LNCaP clone FGC (cell line): Measurements from ENCODE around the gene HNRNPR.

Experiments
- DNase-seq: peaks from one replicate; pipeline ENCODE4 v3.0.0-alpha.2; 2011; ENCODE audit warnings: low read depth
- H3K4me3 ChIP-seq: 2 replicates; pipeline ENCODE4 v1.5.1; 2011; ENCODE audit warnings: mild to moderate bottlenecking, low read depth, low read length, control low read depth
- TF ChIP-seq, protein P1 (sequence below): IDR thresholded peaks from 2 replicates; pipeline ENCODE4 v1.5.1; 2012; ENCODE audit warnings: mild to moderate bottlenecking; ENCODE audit not compliant: control insufficient read depth, insufficient read depth; ENCODE audit errors: extremely low read depth

The HNRNPR gene

DNA sequence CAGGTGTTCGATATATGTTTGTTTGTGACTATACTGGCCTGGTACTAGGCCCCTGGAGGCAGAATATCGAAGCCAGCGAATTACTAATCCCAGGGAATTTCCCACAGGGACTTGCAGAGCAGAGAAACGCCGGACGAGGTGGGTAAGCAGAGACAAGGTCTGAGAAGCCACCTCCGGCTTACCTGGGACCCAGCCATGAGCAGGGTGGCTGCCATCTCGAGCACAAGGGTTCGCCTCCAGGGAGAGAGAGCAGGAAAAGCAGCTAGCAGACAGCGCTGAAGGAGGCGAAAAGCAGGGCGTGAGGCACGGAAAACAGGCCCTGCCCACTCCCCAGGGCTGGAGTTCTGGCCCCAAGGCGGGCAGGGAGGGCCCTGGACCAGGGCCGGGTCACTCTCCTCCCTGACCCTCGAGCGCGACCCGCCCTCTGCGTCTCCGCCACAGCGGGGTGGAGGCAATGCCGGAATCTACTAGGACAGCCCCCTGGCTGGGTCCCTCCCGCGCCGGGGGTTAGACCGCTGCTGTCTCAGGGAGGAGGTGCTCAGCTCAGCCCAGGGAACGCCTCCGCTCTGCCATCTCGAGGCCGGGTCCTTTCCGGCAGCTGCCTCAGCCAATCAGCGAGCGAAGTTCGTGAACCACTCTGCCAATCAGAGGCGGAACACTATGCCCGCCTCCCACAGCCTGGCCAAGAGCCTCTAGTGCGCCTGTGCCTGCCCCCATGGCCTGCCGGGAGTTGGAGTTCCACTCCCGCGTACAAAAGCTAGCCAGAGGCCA, 23.9 kb upstream of the HNRNPR start:
- peak overlapping the region; percentile 73 for H3K4me3 ChIP-seq
- TF ChIP-seq, protein P1, sequence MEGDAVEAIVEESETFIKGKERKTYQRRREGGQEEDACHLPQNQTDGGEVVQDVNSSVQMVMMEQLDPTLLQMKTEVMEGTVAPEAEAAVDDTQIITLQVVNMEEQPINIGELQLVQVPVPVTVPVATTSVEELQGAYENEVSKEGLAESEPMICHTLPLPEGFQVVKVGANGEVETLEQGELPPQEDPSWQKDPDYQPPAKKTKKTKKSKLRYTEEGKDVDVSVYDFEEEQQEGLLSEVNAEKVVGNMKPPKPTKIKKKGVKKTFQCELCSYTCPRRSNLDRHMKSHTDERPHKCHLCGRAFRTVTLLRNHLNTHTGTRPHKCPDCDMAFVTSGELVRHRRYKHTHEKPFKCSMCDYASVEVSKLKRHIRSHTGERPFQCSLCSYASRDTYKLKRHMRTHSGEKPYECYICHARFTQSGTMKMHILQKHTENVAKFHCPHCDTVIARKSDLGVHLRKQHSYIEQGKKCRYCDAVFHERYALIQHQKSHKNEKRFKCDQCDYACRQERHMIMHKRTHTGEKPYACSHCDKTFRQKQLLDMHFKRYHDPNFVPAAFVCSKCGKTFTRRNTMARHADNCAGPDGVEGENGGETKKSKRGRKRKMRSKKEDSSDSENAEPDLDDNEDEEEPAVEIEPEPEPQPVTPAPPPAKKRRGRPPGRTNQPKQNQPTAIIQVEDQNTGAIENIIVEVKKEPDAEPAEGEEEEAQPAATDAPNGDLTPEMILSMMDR = no peak
- peak; percentile 92 for DNase-seq

DNA sequence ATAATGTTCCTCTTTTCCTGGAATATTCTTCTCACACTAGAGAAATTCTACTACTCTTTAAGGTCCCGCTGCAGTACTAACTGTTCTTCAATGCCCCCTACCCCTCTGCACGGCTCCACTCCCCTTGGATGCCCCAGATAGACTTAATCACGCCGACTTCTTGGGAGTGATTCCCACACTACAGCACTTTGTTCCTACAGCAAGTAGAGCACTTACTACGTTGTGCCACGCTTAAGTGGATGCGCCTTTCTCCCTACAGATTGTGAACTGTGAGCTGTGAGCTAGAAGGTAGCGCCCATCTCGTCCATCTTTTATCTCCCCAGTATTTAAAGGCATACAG, 23.3 kb upstream of the HNRNPR start:
- TF ChIP-seq, protein P1 = no peak
- peak overlapping the region; percentile 73 for H3K4me3 ChIP-seq
- no peak for DNase-seq

DNA sequence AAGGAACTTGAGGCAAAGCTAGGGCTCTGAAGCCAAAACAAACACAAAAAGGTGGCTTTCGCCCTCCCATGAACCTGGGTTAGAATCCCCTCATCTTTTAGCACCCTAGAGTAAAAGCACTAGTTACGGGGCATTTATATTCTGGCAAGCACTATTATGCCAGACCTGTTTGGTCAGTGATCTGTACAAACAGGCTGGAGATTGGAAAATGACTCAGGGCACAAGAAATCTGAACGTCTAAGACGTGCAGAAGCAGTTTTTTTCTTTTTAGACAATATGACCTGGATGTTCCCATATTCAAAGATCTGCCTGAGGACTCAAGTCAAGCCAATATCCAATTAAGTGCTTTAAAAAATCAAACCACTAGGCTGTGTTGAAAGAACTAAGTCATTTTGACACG, 22.5 kb upstream of the HNRNPR start:
- no peak for DNase-seq
- TF ChIP-seq, protein P1 = no peak
- peak overlapping the region; percentile 73 for H3K4me3 ChIP-seq

DNA sequence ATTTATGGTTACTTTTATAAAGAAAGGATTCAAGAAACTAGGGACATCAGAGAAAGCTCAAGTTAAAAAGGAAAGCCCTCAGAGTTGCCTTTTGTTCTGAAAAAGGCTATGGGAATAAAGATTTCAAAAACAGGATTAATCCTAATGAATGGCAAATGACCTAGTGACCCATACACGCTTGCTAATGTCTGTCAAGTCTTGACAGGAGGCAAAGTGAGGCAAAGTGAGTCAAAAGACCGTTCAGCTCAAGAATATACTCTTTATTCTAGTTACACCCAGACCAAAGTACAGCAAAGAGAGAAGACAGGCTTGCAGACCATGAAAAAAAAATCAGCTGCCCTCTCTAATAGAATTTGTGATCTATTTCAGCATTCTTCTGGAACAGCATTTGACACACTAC, 22.1 kb upstream of the HNRNPR start:
- peak overlapping the region; percentile 73 for H3K4me3 ChIP-seq
- DNase-seq = no peak
- TF ChIP-seq, protein P1 = no peak

- TF ChIP-seq, protein P1 = no peak
- DNase-seq = no peak
- H3K4me3 ChIP-seq = no peak overlapping the region
Measured at GRCh38 chr1:23362218-23362713, 18.2 kb upstream of the HNRNPR start.

DNA sequence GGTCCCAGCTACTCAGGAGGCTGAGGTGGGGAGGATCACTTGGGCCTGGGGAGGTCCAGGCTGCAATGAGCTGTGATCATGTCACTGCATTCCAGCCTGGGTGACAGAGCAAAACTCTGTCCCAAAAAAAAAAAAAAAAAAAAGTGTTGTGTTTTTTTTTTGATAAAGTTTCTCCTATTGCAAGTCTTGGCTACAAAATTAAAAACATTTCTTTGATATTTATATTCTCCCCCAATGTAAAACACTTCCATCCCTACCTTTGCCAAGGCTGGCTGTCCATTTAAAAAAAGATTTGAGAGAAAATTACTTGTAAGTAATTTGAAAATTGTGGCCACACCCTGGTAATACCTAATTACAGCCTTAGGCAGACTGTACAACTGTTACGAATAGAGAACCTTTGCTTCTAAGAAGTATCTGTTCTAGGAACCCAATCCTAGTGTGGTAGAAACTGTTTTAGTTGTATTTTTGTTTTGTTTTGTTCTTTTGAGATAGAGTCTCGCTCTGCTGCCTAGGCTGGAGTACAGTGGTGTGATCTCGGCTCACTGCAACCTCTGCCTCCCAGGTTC, 14.3 kb upstream of the HNRNPR start:
- TF ChIP-seq, protein P1 = no peak
- H3K4me3 ChIP-seq = no peak overlapping the region
- no peak for DNase-seq
